GM18858 (cell line): Measurements from ENCODE around the gene NTF3.

Experiments
- ATAC-seq: cut with Tn5 transposase; IDR thresholded peaks from one replicate; pipeline ENCODE4 v1.9.1; 2021; ENCODE audit not compliant: unreplicated experiment

NTF3 gene

DNA sequence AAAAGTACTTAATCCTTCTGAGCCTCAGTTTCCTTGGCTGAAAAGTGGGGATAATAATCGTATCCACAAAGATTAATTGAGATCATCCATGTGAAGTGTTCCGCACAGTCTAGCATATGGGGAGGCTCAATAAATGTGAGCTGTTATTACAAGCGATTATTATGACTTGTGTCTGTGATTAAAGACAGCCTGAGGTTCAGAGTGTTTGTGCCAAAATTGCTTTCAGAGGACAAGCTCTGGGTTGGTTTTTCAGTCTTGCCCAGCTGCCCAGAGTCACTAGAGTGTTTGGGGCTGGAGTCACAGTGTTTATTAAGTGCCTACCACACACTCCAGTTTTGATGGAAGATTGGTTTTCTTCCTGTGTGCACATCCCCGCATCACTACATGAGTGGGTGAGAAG lies 53.5 kb downstream of the NTF3 start:
- ATAC-seq: no peak

DNA sequence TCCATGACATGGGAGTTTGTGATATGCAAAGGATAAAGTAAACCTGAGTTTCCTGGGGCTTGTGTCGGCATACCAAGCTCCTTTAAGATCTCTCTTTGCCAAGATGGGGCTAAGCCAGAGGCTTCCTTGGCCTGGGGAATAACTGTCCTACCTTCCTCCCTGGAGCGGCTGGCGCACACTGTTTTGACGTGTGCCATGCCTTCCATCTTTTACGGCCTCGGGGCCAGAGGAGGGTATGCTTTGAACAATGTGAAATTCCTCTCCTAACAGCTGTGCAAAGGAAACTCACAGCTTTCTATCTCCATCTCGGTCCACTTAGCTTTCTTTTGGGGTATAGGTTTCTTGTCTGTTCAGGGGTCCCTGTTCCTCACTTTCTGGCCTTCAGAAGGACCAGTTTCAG lies 55.2 kb downstream of the NTF3 start:
- ATAC-seq: no peak

DNA sequence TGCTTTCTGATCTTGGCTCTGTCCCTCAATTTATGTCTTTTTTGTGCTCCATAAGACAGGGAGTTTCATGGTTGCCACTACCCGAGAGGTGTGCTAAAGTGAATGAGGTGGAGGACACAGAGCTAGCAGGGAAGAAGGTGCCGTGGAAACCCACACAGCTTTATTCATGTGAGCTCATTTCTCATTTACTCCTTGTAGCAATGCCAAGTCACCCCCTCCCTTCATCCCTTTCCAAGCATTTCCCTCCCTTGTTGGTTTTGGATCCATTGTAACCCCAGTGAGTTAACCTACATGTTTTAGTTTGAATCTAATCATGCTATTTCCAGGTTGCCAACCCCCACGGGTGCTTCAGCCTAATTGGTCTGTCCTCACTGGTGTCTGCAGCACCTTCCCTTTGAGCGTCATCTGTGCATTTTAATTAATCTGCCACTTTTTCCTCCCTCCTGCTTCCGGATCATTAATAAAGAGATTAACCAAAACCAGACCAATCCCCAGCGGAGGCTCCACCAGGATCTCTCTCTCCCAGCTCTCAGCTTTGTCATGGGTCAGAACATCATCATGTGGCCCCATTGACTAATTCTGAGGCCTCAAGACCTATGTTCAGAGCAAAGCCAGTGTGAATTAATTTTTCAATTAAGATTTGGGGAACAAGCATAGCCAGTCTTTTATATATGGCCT lies 56.2 kb downstream of the NTF3 start:
- ATAC-seq: no peak

DNA sequence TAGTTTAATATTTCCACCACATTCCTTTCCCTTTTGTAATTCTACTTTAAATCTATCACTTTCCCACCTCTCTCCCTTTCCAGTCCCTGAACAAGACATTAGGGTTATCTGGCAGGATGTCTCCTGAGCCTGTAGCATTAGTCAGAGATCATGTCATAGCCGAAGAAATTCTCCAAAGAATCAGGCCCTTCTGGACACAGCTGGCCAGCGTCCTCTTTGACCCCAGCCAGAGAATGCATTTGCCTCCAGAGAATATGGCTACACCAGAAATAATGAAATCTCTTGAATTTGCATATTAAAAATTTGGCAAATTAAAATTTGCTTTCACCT lies 56.7 kb downstream of the NTF3 start:
- no peak for ATAC-seq

DNA sequence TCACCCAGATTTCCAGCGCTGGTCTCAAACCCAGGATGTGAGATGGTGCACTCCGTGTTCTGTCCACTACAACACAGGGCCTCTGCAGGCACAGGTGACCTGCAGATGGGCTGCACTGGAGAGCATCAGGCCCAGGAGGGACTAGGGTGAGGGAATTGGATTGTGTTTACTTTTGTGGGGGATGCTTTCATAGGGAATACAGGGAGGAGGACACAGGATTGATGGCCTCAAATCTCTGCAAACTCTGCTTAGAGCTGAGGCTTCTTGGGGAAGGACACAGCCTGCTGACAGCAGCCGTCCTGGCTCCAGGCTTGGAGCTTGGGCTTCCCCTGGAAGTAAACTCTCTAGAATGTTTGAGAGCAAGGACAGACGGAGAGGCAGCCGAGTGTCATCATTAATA lies 57.1 kb downstream of the NTF3 start:
- no peak for ATAC-seq

DNA sequence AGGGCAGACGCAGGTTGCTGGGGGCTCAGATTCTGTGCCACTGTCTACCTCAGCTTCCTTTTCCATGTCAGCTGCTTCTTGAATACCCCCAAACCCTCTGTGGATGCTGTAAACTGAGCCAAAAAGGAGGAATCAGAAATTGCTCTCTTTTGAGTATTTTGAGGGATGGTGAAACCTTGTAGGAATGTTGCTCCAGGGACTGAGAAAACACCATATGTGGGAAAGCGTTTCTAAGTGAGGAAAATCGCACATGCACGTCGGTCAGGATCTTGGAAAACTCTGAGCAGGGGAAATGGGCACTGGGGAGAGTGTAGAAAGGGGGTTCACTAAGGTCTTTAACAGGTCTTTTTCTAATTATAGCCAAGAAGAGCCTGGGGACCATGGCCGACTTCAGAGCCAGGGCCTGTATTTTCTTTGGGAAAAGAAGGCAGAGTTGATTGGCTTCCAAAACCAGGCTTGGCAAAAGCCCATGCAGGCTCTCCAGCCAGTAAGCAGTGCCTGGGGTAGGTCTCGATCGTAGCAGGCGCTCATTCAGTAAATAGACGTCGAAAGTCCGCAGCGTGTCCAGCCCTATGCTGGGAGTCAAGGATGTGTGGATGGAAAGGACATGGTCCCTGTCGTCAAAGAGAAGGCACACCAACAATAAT lies 58.0 kb downstream of the NTF3 start:
- ATAC-seq: no peak

DNA sequence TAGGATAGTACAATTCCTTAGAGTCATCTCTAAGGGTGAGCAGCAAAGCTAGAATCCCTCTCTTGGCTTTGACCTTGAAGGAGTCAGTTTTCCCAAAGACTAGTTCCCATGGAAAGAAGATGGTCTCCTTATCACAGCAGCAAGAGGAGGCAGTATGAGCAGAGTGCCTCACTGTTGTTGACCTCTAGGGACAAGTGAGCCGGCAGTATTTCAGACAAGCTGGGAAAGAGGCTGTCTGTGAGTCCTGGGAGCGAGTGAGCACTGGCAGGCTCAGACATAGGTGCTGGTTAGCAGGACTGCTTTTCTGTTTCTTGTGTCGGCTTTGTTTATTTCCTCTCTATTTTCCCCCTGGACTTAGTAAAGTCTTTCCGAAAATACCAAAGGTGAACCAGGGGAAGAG lies 60.7 kb downstream of the NTF3 start:
- ATAC-seq: no peak

DNA sequence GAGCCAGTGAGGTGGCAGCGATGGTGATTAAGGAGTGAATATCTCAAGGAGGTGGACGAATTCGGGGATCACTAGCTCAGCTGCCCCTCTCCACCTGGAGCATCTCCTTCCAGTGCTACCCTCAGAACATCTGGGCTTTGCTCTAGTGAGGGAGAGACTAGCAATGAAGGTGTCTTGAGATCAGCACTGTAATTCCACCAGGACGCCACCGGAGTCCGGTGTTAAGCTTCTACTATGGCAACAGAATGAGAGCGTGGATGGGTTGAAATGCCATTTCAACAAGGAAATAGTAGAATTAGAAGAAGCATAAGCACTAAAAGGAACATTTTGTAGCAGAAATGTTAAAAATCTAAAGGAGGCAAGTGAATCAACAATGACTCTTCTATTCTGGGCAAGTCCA lies 61.1 kb downstream of the NTF3 start:
- no peak for ATAC-seq

DNA sequence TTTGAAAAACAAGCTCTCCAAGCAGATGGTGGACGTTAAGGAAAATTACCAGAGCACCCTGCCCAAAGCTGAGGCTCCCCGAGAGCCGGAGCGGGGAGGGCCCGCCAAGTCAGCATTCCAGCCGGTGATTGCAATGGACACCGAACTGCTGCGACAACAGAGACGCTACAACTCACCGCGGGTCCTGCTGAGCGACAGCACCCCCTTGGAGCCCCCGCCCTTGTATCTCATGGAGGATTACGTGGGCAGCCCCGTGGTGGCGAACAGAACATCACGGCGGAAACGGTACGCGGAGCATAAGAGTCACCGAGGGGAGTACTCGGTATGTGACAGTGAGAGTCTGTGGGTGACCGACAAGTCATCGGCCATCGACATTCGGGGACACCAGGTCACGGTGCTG lies 62.4 kb downstream of the NTF3 start:
- no peak for ATAC-seq

DNA sequence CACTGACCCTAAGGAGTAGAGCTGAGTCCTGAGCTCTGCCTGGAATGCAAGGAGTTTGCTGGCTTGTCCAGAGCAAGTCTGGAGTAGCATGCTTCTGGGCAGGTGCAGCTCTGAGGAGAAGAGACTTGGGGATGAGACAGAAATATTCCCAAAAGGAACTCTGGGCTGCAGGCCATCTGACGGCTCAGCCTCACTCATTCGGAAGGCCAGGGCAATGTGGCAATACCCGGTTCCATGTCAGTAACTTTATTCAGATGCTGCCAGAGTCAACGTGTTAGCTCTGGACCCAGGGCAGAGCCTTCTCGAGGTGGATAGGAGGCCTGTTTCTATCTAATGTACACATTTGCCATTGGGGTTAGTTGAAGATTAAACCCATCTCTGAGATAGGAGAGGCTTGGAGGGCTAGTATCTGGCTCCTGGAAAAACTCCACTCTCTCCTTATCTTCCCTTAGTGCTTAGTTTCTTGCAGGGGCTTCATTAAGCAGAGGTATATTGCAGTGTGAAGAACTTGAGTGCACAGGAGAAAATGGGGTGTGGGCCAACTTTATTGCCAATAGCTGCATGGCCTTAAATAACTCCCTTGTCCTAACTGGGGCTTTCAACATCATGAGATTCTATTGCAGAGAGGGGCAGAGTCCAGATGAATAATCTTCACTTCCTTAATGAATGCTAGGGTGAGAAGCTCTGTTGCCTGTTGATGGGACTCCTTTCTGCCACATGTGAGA lies 65.6 kb downstream of the NTF3 start:
- no peak for ATAC-seq

DNA sequence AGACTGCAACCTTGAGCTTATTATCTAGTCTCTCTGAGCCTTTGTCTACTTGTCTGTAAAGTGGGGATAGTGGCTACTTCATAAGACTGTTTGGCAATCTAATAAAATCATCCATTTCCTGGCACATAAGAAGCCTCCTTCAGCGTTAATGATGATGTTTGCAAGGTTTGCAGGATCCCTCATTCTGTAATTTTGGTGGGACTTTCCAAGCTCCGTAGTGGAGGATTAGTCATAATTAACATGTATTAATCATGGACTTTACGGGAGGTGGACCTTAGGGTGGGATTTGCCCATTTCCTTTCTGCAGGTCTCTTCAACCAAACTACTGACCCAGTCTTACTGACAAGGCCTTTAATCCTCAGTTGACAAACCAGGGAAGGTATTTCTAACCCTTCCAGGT lies 66.2 kb downstream of the NTF3 start:
- no peak for ATAC-seq

DNA sequence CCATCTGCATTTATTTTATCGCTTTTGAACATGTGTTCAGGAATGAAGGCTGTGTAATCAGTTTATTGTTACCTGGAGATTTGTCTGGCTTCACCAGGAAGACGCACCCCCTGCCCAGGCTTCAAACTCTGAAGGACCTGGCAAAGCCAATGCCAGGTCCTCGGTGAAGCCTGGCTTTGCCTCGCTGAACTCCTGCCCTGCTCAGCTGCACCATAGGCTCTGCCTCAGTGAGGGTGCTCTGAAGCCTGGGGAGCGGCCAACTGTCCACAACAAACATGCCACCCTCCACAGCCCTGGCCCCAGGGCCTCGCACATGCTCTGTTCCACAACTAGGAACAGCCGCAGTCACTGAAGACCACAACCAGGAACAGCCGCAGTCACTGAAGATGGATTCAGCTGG lies 66.9 kb downstream of the NTF3 start:
- no peak for ATAC-seq

DNA sequence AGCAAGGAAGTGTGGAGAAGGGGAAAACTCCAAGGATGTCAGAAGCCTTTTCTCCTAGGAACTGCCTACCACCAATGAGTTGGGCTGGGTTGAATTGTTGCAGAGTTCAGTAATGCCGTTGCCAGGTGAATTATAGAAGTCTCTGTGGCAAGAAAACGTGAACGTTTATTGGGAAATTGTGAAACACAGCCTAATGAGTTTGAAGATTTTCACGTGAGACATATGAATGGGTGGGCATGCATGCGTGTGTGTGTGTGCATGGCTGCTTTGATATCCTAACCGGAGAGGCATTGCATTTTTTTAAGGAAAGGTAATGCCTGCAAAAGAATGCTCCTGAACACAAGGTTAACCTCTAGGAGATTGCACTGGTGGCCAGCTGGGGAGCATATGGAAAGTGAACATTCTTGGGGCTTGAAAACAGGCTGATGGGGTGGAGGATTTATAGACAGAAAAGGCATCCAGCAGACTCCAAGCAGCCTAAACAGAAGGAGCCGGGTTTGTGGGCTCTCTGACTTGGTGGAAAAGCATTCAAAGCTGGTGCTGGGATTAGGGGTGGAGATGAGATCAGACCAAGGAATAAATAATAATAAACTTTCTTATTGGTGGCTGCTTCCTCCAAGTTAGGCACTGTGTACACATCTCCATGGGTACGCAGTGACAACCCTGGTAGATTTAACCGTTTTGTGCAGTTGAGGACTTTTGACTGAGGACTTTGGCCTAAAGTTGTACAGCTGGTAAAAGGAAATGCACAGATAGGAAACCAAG lies 67.8 kb downstream of the NTF3 start:
- no peak for ATAC-seq

DNA sequence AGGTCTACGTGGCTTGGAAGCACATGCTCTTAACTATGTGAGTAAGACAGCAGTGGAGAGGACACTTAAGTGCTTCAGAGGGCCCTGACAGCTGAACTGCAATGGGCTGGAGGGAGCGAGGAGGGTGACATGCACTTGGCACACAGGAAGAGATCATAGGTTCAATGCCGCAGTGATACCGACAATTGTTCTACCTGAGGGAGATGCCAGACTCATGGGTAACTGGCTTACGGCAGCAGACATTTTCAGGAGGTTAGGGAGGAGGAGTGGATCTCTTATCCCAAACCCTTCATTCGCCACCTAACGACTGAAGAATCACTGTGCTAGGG lies 68.4 kb downstream of the NTF3 start:
- no peak for ATAC-seq

DNA sequence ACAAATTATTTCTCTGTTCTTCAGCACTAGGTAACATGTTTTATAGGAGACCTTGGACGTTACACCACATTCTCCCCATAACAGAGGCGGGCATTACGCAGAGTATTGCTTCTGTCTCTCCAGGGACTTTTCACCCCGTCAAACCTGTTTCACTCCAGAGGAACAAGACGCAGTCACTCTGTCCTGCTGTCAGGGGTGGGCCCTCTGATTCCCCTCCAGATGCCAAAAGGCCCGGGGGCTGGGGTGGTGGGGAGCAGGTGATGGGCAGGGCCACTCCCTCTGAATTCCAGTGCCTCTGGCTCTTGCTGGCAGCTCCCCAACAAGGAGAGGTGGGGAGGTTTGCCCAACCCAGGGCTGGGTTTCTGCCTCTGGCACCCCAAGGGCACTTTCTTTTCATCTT lies 71.9 kb downstream of the NTF3 start:
- ATAC-seq: no peak

DNA sequence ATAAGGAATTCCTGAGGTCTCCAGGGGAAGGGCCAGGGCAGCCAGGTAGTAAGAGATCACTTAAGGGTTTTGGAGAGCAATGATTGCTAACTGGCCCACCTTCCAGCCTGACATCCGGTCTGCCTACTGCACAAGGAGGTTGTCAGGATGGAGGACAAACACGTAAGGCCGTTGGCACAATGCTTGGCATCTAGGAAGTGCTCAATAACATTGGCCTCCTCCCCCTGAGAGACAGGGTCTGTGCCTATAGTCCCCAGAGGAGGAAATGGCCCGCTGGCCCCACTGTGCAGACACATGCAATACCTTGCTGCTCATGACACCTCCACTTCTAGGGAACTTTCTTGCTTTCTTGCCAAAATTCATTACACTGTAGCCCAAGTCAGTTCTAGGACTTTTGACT lies 73.2 kb downstream of the NTF3 start:
- ATAC-seq: no peak

DNA sequence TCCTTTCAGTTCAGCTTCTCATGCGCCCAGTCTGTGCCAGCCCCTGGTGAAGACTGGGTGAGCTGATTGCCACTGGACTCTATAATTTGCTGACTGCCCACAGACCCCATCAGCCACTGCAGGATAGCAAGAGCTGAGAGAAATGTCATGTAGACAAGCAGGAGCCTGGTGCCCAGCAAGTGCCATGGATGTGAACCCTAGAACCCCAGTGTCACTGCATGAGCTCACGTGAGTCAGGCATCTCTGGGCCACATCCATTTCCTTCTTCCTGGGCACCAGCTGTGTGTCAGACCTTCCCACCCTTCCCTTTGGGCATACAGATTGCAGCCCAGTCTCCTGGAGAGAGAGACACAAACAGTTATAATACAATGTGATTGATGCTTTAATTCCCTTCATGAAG lies 73.8 kb downstream of the NTF3 start:
- ATAC-seq: no peak

DNA sequence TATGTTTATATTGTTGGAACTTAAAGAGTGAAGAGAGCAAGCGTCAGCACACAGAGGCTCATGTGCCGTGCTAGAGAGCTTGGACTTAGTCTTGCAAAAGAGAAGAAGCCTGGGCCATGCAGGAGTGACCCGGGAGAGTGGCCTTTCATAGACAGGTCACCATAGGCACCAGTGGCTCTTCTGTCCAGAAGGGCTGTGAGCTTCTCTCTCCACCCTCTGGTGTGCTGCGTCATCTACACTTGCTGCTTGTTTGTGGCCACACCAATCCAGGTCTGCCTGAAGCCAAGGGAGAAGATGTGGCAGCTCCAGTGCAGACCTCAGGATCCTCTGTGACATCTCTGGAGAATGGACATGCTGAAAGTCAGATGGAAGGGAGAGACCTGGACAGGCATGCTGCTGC lies 74.4 kb downstream of the NTF3 start:
- no peak for ATAC-seq

DNA sequence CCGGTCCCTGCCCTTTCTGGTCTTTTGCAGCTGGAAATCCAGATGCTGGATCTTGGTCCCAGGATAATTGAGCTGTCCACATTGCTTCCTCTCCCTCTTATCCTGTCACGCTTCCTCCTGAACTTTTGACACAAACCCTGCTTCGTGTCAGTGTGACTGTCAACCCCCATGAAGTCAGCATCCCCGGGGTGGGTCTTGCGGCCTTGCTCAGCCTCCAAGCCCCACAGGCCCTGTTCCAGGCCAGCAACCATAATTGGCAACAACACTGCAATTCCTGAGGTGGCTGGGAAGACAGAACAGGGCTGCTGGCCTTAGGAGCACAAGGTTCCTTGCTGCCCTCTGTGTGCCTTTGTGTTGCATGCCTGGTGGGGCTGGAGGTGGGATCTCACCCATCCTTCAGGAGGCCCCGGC lies 74.9 kb downstream of the NTF3 start:
- no peak for ATAC-seq

DNA sequence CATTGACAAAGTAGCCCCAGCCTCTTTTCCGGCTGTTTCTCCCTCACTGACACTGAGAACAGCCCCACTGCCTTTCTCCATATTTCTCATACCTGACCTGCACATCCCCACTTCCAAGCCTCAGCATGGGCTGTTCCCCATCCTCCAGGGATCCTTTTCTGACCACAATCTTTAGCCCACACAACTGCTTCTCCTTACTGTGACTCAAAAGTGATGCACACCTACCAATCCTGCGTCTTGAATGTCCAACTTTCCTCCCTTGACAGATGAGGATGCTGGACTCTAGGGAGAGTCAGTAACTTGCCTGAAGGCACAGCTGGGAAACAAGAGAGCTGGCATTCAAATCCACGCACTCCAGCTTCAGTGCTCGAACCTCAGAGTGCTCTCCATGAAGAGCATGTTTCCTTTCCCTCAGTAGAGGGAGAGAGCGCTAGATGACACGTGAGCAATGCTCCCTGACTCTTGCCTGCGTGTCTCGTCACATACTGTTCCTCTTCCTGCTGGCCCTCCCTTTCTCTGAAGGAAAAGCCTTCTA lies 75.6 kb downstream of the NTF3 start:
- ATAC-seq: no peak

DNA sequence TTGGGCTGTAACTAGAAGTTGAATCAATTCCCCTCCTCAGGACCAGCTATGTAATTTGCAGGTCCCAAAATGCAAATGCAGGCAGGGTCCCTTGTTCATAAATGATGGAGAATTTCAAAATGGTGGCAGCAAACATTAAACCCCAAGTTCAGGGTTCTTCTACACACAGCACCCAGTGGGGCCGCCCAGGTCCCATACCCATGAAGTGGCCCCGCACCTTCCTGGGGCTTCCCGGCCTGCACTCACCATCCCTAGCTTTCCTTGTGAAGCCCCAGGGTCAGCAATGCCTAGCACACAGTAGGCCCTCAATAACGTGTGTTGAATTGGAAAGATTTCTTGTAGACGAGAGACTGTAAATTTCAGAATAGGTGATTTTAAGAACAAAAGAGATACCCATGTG lies 76.0 kb downstream of the NTF3 start:
- no peak for ATAC-seq

DNA sequence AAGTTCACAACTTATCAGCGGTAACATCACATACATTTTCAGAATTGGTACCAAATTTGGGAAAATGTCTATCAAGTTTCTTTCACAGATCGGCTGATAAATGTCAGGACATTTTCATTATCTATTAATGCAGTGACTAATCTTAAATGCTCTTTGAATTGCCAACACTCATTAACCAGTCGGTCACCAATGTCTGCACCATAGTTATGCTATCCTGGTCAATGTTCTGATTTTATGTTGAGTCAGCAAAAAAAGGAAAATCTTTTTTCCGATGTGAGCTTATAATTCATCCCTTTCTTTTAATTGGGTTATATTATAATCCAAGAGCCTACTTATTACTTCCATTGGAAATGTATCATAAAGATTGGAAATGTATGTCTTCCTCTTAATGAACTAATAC lies 77.2 kb downstream of the NTF3 start:
- ATAC-seq: no peak
